ENCODE data around the gene SLK. TPM values are rescaled to one million over a fixed set of nuclear protein-coding genes. Genes with fewer than 3 reads are reported as not detected.

The SLK gene
- polyA plus RNA-seq, 3 donors, result 57.9 to 72.7 (median 61.0) TPM

DNA sequence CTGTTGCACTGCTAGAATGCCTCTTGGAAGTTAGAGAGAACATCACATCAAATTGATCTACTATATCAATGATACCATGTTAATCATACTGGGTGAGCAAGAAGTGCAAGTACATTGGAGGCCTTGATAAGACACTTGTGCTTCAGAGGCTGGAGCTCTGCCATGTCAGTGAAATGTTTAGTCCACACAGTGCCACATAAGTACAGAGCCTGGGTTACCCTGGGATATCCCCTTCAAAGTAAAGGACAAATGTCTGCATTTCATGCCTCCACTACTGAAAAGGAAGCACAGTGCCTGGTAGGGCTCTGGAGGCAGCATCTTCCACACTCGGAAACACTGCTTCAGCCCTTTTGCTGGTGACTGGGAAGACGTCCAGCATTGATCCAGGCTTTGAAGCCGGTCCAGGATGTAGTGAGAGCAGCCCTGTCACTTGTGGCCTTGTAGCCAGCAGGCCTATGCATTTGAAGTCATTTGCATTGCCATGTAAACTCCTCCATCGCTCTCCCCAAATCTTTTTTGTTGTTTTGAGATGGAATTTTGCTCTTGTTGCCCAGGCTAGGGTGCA lies 33.3 kb upstream of the SLK start:
- DNase-seq, result no peak

GRCh38 chr10:103934308-103934707 lies 32.6 kb upstream of the SLK start:
- DNase-seq, result no peak

GRCh38 chr10:103936022-103936421 lies 30.9 kb upstream of the SLK start:
- DNase-seq, result no peak

DNA sequence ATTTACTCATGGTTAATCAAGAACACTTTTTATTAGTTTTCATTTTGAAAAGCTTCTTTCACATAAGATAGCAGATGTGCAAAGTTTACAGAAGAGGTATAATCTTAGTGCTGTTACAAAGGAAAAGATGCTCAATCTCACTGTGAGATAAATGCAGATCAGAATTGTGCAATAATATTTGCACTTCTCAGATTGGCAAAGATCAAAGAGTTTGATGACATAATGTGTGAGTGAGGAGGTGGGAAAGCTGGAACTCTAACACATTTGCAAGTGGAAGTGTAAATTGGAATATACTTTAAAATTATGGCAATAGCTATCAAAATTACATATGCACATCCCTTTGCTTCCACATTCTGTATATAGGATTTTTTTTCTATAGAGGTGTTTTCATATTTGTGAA lies 27.4 kb upstream of the SLK start:
- no peak for DNase-seq

GRCh38 chr10:103941801-103942200 lies 25.1 kb upstream of the SLK start:
- no peak for DNase-seq

GRCh38 chr10:103942866-103943265 lies 24.1 kb upstream of the SLK start:
- no peak for DNase-seq

DNA sequence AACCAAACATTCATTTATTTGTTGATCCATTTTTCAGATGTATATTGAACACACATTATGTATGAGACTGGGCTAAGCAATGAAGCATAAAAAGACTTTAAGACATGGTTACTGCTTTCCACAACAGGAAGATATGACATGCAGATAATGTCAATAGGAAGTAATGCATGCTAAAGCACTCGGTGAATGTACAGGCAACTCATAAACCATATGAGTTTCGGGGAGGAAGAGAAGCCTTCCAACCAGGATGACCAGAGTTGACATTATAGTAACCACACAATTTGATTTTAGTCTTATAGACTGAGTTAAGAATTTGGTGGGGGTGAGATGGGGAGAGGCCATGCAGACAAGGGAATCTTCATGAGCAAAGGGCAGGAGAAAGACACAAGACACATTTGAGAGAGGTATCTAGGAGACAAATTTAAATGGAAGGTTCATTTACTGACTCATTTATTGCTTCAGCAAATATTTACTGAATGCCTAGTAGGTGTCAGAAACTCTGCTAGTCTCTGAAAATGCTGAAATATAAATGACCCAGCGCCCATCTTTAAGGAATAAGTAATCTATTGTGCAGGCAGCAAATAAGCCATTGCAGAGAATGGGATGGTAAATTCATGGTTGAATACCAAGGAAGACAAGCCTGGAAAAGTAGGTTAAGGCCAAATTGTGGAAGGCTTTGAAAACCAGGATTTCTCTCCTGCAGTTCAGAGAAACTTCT lies 19.0 kb upstream of the SLK start:
- no peak for DNase-seq

DNA sequence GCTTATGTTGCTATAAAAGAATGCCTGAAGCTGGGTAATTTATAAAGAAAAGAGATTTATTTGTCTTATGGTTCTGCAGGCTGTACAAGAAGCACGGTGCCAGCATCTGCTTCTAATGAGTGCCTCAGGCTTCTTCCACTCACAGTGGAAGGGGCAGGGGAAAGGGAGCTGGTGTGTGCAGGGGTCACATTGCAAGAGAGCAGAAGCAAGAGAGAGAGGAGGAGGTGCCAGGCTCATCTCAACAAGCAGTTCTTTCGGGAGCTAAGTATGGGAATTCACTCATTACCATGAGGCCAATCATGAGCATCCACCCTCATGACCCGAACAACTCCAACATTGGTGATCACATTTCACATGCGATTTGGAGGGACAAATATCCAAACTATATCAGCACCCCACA lies 17.2 kb upstream of the SLK start:
- DNase-seq, result no peak

DNA sequence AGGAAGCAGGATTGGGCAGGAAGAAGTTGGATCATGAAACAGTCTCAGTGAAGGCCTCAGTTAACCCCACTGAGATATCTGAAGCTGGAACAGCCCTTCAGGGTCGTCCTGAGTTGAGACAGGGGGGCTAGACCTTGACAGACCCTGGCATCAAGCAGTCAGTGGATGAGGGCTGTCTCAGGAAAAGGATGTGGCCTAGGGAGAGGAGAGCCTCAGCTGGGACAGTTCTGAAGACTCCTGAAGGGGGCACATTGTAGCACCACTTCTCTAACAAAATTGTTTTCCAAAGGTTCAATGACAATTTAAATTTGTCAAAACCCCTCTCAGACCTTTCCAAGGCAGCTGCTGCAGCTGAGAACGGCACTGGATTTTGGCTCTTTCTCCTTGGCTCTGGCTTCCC lies 15.8 kb upstream of the SLK start:
- DNase-seq, result no peak

- no peak for DNase-seq
These were observed 15.0 kb upstream of the SLK start for GRCh38 chr10:103951942-103952341.

DNA sequence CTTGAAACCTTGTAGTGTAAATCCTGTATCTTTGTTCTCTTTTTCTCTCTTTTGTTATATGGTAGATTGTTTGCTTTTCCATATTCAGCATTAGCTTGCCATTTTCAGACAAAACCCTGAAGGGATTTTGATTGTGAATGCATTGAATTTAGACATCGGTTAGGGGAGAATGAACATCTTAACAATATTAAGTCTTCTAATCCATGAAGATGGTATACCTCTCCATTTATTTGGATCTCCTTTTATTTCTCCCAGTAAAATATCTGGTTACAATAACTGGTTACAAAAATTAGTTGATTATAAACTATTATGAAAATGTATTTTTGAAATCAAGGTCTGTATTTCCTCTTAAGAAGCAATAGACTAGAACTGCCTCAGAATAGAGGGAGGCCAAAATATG lies 12.4 kb upstream of the SLK start:
- DNase-seq, result no peak

- no peak for DNase-seq
These were observed 7.9 kb upstream of the SLK start for GRCh38 chr10:103958996-103959395.

DNA sequence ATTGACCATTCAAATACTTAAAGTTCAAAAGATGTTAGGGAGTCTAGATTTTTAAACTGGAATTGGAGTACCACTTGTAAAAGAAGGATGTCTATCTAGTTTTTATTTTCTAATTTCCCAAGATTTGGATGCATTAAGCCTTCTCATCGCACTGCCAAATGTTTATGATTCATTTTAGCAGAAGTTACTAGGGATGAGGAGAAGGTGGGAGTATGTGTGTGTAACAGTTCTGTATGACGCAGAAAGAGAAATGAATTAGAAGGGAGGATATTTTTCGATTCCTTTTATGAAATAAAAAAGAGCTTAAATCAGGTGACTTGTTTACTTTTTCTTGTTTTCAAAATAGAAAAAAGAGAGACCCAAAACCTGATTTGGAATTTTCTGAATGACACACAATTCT lies 6.8 kb upstream of the SLK start:
- DNase-seq, result no peak

DNA sequence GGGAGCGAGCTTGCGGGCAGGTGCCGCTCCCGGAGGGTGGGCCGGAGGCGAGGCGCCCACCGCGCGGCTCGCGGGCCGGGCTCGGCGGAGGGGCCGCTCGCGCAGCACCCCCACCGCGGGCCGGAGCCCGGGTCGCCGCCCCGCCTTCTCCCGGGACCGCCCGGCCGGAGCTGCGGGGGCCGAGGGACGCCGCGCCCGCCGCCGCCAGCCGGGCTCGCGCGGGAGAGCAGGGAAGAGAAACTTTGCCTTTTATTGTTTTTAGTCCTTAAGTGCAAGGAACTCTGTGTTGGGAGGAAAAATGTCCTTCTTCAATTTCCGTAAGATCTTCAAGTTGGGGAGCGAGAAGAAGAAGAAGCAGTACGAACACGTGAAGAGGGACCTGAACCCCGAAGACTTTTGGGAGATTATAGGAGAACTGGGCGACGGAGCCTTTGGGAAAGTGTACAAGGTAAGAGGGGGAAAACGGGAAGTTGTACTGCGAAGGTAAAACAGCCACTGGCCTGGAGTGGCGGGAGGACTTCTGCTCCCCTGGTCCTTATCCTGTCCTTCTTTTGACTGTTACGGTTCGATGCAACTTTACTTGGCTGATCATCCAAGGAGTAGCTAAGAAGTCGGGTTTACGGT lies 620 bp downstream of the SLK start:
- DNase-seq, result peak; percentile 42

DNA sequence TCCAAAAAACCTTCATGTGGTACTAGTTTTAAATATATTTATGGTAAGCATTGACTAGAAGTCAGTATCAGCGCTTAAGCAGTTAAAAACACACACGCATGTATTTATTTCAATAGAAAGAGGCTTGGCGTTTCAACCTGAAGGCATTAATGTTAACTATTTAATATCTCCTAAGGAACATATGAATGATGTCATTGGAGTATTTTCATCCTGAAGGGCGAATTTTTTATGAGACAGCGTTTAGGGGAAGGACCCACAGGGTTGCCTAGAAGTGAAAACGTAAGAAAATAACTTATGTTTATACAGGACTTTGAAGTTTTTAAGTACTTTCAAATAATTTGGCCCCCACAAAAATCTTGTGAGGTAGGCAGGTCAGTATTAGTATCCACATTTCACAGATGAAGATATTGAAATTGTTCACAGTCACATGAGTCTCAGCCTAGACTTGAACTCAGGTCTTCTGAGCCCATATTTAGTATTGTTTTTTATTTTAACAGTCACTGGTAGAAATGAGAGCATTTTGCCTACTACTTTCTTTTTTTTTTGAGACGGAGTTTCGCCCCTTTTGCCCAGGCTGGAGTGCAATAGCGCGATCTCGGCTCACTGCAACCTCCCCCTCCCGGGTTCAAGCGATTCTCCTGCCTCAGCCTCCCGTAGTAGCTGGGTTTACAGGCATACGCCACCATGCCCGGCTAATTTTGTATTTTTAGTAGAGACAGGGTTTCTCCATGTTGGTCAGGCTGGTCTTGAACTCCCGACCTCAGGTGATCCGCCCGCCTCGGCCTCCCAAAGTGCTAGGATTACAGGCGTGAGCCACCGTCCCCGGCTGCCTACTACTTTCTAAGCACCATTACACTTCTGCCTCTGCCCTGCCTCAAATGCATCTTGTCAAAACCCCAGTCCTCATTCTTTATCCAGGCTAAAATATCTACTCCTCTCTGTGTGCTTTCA lies 1.8 kb downstream of the SLK start:
- no peak for DNase-seq

DNA sequence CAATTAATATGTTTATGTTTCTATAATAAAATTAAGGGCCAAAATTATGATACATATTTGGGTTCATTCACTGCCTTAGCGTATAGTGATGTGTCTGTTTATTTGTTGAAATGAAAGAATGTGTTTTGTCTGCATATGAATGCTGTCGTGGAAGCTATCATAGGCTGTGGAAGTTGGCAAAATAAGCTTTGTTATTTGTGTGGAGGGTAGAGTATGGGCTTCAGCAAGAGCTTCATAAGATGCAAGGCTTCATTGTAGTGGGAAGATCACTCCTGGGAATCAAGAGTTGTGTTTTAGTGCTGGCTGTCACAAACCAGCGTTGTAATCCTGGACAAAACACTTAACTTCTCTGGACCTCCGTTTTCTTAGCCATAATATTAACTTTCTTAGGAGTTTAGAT lies 2.5 kb downstream of the SLK start:
- DNase-seq, result no peak

DNA sequence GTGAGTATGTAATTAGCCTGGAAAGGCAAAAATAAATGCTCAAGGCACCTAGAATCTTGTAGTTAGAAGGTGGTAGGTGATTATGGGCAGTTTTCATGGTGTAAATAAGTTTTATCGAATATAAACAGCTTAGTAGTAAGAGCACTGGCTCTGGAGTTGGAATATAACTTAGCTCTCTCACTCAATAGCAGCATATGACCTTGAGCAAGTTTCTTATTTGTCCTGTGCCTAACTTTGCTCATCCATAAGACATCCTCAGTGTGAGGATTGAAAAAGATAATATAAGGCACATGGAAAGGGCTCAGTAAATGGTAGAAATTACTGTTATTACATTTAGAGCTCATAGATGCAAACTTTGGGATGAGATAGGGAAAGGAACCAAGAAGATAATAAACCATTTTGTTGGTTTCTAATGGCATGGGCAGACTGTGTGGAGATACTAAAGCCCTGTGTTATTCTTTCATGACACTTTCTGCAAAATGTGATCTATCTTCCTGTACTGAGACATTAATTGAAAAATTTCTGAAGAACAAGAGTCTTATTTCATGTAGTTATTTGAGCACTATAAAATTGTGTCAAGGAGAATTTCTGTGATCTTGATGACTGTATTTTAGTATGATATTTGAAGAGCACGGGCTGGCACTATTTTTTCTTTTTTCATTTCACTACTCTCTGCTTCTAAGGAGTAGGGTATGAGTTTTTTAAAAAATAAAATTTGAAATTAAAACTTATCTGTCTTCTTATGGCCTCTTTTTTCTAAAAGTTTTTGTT lies 3.1 kb downstream of the SLK start:
- no peak for DNase-seq

- DNase-seq, result no peak
These were observed 8.2 kb downstream of the SLK start for GRCh38 chr10:103975169-103975568.

DNA sequence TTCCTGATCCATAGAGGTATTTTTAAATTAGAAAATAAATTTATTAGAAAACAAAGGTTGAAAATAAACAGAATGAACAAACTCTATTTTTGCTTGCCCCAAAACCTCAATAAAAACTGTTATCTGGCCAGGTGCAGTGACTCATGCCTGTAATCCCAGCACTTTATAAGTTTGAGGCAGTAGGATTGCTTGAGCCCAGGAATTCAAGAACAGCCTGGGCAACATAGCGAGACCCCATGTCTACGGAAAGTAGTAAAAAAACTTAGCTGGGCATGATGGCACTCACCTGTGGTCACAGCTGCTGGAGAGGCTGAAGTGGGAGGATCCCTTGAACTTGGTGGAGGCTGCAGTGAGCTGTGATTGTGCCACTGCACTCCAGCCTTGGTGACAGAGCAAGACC lies 10.3 kb downstream of the SLK start:
- DNase-seq, result no peak

- no peak for DNase-seq
These were observed 12.6 kb downstream of the SLK start for GRCh38 chr10:103979530-103979929.

DNA sequence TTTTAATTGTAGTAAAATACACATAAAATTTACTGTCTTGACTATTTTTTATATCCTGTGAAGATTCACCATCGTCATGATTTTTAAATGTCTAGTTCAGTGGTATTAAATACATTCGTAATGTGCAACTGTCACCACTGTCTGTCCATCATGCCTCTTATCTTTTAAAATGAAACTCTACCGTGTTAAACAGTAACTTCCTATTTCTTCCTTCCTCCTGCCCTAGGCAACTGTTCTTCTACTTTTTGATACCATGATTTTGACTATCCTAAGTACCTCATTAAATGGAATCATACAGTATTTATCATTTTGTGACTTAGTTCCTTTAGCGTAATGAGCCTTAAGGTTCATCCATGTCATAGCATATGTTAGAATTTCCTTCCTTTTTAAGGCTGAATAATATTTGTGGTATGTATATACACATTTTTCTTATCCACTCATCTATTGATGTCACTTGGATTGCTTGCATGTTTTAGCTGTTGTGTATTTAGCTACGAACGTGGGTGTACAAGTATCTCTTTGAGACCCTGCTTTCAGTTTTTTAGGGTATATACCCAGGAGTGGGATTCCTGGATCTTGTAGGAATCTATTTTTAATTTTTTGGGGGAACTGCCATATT lies 13.5 kb downstream of the SLK start:
- no peak for DNase-seq

Measured in renal pelvis (tissue), 4 donors.